Fibroblast of pulmonary artery (primary cell): Measurements from ENCODE around the gene DDOST.

Source experiments
- DNase-seq: peaks from one replicate; pipeline ENCODE4 v3.0.0-alpha.2; 2010; ENCODE audit warnings: low read depth
- H3K4me3 ChIP-seq: replicated peaks from 2 replicates; pipeline ENCODE4 v1.5.1; 2011; ENCODE audit warnings: low read depth, mild to moderate bottlenecking, control low read depth, low read length, moderate library complexity
- CTCF ChIP-seq: IDR thresholded peaks from 2 replicates; pipeline ENCODE4 v1.5.1; 2011; ENCODE audit warnings: mild to moderate bottlenecking, control low read depth, low read length, inconsistent platforms; ENCODE audit errors: missing control alignments

DDOST gene

GRCh38 chr1:20672265-20672632 lies 11.1 kb upstream of the DDOST start:
- no peak overlapping the region for H3K4me3 ChIP-seq
- no peak for TF ChIP-seq CTCF
- DNase-seq, result no peak

- TF ChIP-seq CTCF, result no peak
- no peak overlapping the region for H3K4me3 ChIP-seq
- DNase-seq, result no peak
Measured at GRCh38 chr1:20670936-20671335, 9.8 kb upstream of the DDOST start.

- no peak overlapping the region for H3K4me3 ChIP-seq
- no peak for DNase-seq
- TF ChIP-seq CTCF, result no peak
Measured at GRCh38 chr1:20668581-20668980, 7.4 kb upstream of the DDOST start.

GRCh38 chr1:20666804-20667203 lies 5.6 kb upstream of the DDOST start:
- TF ChIP-seq CTCF, result no peak
- no peak overlapping the region for H3K4me3 ChIP-seq
- peak; percentile 6 for DNase-seq

- TF ChIP-seq CTCF, result no peak
- H3K4me3 ChIP-seq, result no peak overlapping the region
- DNase-seq, result no peak
Measured at GRCh38 chr1:20666146-20666545, 5.0 kb upstream of the DDOST start.

- no peak for DNase-seq
- H3K4me3 ChIP-seq, result no peak overlapping the region
- no peak for TF ChIP-seq CTCF
Measured at GRCh38 chr1:20665726-20666125, 4.6 kb upstream of the DDOST start.

- H3K4me3 ChIP-seq, result no peak overlapping the region
- TF ChIP-seq CTCF, result no peak
- DNase-seq, result no peak
Measured at GRCh38 chr1:20663969-20664715, 3.0 kb upstream of the DDOST start.
